GM12878 (cell line): ENCODE measurements around the gene IGLON5. TPM values are rescaled to one million over a fixed set of nuclear protein-coding genes. Genes with fewer than 3 reads are reported as not detected.

Experiments
- ATAC-seq: fragments of 200-7000 bp; cut with Tn5 transposase; 3 replicates; pipeline ENCODE4 v1.9.1; 2020; ENCODE audit warnings: mild to moderate bottlenecking, moderate library complexity
- BruUV-seq: library from RNA; stranded (reverse); fragments of 400-500 nt; replicated peaks from 2 replicates; lab custom pipeline; 2021; lab: Mats Ljungman, UMichigan
- CTCF ChIA-PET: fragments of 300-600 bp; sonication (Branson Sonifier 250); formaldehyde crosslinking; extraction: SDS; loops from one replicate; lab custom pipeline; 2021; ENCODE audit warnings: inconsistent platforms; lab: Yijun Ruan, JAX
- POLR2A ChIA-PET: fragments of 350-600 bp; formaldehyde crosslinking; extraction: SDS; loops from one replicate; lab custom pipeline; 2021; ENCODE audit warnings: inconsistent platforms; lab: Charles Lee
- RAD21 ChIA-PET: fragments of 300-600 bp; sonication (Branson Sonifier 250); formaldehyde crosslinking; loops from one replicate; lab custom pipeline; 2023; ENCODE audit warnings: antibody characterized with exemption; ENCODE audit not compliant: unreplicated experiment; lab: Charles Lee
- SMC1A ChIA-PET: fragments of 300-600 bp; sonication (Branson Sonifier 250); formaldehyde crosslinking; loops from one replicate; lab custom pipeline; 2023; ENCODE audit not compliant: unreplicated experiment, uncharacterized antibody; lab: Charles Lee
- DNase-seq: peaks from one replicate; pipeline ENCODE4 v3.0.0-alpha.2; 2011; ENCODE audit warnings: low read depth, low spot score
- FAIRE-seq: peaks from 3 replicates; lab custom pipeline; 2011; peaks lifted over from hg19 to GRCh38; lab: Jason Lieb, UNC
- H2AFZ ChIP-seq: 2 replicates; pipeline ENCODE4 v1.6.0; 2011; ENCODE audit warnings: low read depth, low read length, control low read depth; ENCODE audit not compliant: control insufficient read depth
- H3K27ac ChIP-seq: 2 replicates; pipeline ENCODE4 v1.5.1; 2011; ENCODE audit warnings: control low read depth; ENCODE audit not compliant: control insufficient read depth, insufficient read depth
- H3K27me3 ChIP-seq, 2 experiments: replicated peaks in 1 of 2; 2 replicates each; pipeline versions ENCODE4 v1.6.0 to v1.6.1; 2011; ENCODE audit warnings: low read length in 1 of 2; ENCODE audit not compliant: control insufficient read depth in 2 of 2, insufficient read depth in 2 of 2
- H3K36me3 ChIP-seq, 2 experiments: 2 replicates each; pipeline ENCODE4 v1.5.1; 2011; ENCODE audit warnings: low read length in 1 of 2; ENCODE audit not compliant: control insufficient read depth in 2 of 2, insufficient read depth in 2 of 2
- H3K4me1 ChIP-seq: 2 replicates; pipeline ENCODE4 v1.6.1; 2011; ENCODE audit warnings: mild to moderate bottlenecking, low read length, moderate library complexity, mixed read lengths; ENCODE audit not compliant: control insufficient read depth, insufficient read depth
- H3K4me2 ChIP-seq: 2 replicates; pipeline ENCODE4 v1.6.0; 2011; ENCODE audit warnings: control low read depth; ENCODE audit not compliant: control insufficient read depth, insufficient read depth
- H3K4me3 ChIP-seq: fragments of 200-600 bp; sonication (generic); 2 replicates; pipeline ENCODE4 v1.5.1; 2016
- H3K79me2 ChIP-seq: 2 replicates; pipeline ENCODE4 v1.6.0; 2011; ENCODE audit warnings: low read length; ENCODE audit not compliant: control insufficient read depth, insufficient read depth
- H3K9ac ChIP-seq: 2 replicates; pipeline ENCODE4 v1.8.0; 2011; ENCODE audit warnings: low read length, control low read depth, mixed read lengths; ENCODE audit not compliant: control insufficient read depth, insufficient read depth
- H3K9me3 ChIP-seq: replicated peaks from 3 replicates; pipeline ENCODE4 v1.5.1; 2011; ENCODE audit warnings: mild to moderate bottlenecking, low read length; ENCODE audit not compliant: control insufficient read depth, insufficient read depth
- H4K20me1 ChIP-seq: 2 replicates; pipeline ENCODE4 v1.6.0; 2011; ENCODE audit not compliant: control insufficient read depth, insufficient read depth
- BHLHE40 ChIP-seq, 2 experiments: fragments of 450-650 bp in 1 of 2; IDR thresholded peaks; 2 replicates each; pipeline ENCODE4 v1.6.1; 2011 to 2017; ENCODE audit warnings: low read depth in 2 of 2, borderline replicate concordance in 1 of 2, improper control_type of control experiment in 1 of 2, low read length in 1 of 2, mild to moderate bottlenecking in 1 of 2
- DPF2 ChIP-seq: fragments of 450-650 bp; IDR thresholded peaks from 2 replicates; pipeline ENCODE4 v1.6.1; 2017; ENCODE audit warnings: mild to moderate bottlenecking
- EGR1 ChIP-seq, 2 experiments: IDR thresholded peaks; 1 replicate in 1 of 2; 2 replicates in 1 of 2; pipeline ENCODE4 v1.6.1; 2011 to 2012; ENCODE audit warnings: low read depth in 2 of 2, low read length in 2 of 2, borderline replicate concordance in 1 of 2, mild to moderate bottlenecking in 1 of 2, moderate library complexity in 1 of 2
- GATAD2B ChIP-seq: fragments of 450-650 bp; conservative IDR thresholded peaks from 2 replicates; pipeline ENCODE4 v1.6.1; 2017; ENCODE audit warnings: low read depth, mild to moderate bottlenecking, moderate library complexity
- KDM1A ChIP-seq: fragments of 200-600 bp; sonication (generic); IDR thresholded peaks from 2 replicates; pipeline ENCODE4 v1.6.1; 2016; ENCODE audit warnings: borderline replicate concordance
- MEF2B ChIP-seq: fragments of 450-650 bp; IDR thresholded peaks from 2 replicates; pipeline ENCODE4 v1.6.1; 2018; ENCODE audit warnings: mild to moderate bottlenecking, moderate library complexity; ENCODE audit not compliant: partially characterized antibody, poor library complexity, severe bottlenecking
- POLR2A ChIP-seq: IDR thresholded peaks from 2 replicates; pipeline ENCODE4 v1.6.1; 2011; ENCODE audit warnings: low read depth, mild to moderate bottlenecking, low read length
- RUNX3 ChIP-seq: IDR thresholded peaks from 2 replicates; pipeline ENCODE4 v1.6.1; 2012; ENCODE audit warnings: low read length, inconsistent platforms
- SP1 ChIP-seq: IDR thresholded peaks from one replicate; pipeline ENCODE4 v1.6.1; 2011; ENCODE audit warnings: low read depth, low read length
- ZNF24 ChIP-seq: fragments of 450-650 bp; IDR thresholded peaks from 2 replicates; pipeline ENCODE4 v1.6.1; 2017; ENCODE audit warnings: antibody characterized with exemption, mild to moderate bottlenecking
- ZSCAN29 ChIP-seq: fragments of 450-650 bp; IDR thresholded peaks from 2 replicates; pipeline ENCODE4 v1.6.1; 2017; ENCODE audit warnings: mild to moderate bottlenecking, moderate library complexity
- WGBS: methylation state at CpG from one replicate; pipeline ENCODE4 v1.1.6; 2016; ENCODE audit warnings: low lambda C conversion rate; ENCODE audit not compliant: insufficient replicate concordance, insufficient coverage; ENCODE audit errors: missing lambda C conversion rate; 5-methylcytosine and 5-hydroxymethylcytosine counted together
- in situ Hi-C: fragments of 300-500 bp; cut with MboI; formaldehyde crosslinking; loops from 9 replicates; pipeline ENCODE4 v1.14.3; 2018; ENCODE audit warnings: mixed read lengths
- intact Hi-C: fragments of 100-400 bp; cut with micrococcal nuclease; formaldehyde crosslinking; loops from one replicate; pipeline ENCODE4 v1.14.2; 2022; ENCODE audit not compliant: unreplicated experiment
- polyA plus RNA-seq, 11 experiments: library from polyadenylated mRNA; depleted of rRNA in 4 of 11; unstranded in 6 of 11; stranded (reverse) in 5 of 11; fragments of >200 nt; fragmentation: Nextera tagmentation in 4 of 11; fragmentation: Illumina TruSeq in 1 of 11; extraction: Ambion mirVana in 4 of 11; extraction: Trizol in 1 of 11; gene quantifications; 1 replicate in 1 of 11; 2 replicates in 10 of 11; pipeline versions ENCODE4 v1.2.1 to v1.2.3, GENCODE V29; 2011 to 2016; ENCODE audit warnings: inconsistent platforms in 2 of 11, missing spikeins in 2 of 11, low read depth in 1 of 11
- total RNA-seq, 4 experiments: library from RNA; depleted of rRNA in 3 of 4; stranded (reverse); fragments of >200 nt in 3 of 4; fragmentation: Illumina TruSeq in 1 of 4; extraction: Trizol in 1 of 4; gene quantifications; 2 replicates each; pipeline versions ENCODE4 v1.2.1 to v1.2.3, GENCODE V29; 2013 to 2021
- TF ChIP-seq, protein P1 (sequence below): fragments of 150-350 bp; IDR thresholded peaks from 2 replicates; pipeline ENCODE4 v1.6.1; 2016; ENCODE audit warnings: low read depth, low read length
- TF ChIP-seq, protein P2 (sequence below): fragments of 450-650 bp; IDR thresholded peaks from 2 replicates; pipeline ENCODE4 v1.6.1; 2016; ENCODE audit warnings: mild to moderate bottlenecking, moderate library complexity, borderline replicate concordance

Gene IGLON5
- total and polyA plus RNA-seq, 10 of the 15 experiments (the other 5 are each of a cell fraction or from before 2014, with no cell fraction given) = not detected

DNA sequence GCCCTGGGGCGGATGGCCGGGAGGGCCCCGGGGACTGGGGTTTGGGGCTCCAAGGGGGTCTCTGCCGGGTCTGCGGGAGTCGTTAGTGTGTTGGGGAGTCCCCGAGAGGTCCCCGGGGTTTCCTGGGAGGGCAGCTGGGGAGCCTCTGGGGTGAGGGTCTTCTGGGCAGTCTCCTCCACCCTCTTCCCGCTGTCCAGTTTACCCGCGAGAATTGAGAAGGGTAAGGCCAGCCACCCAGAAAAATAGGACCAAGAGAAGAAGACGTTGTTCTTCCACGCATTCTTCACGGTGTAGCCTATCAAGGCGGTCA lies 55.8 kb downstream of the IGLON5 start (continued):
- TF ChIP-seq, protein P1, sequence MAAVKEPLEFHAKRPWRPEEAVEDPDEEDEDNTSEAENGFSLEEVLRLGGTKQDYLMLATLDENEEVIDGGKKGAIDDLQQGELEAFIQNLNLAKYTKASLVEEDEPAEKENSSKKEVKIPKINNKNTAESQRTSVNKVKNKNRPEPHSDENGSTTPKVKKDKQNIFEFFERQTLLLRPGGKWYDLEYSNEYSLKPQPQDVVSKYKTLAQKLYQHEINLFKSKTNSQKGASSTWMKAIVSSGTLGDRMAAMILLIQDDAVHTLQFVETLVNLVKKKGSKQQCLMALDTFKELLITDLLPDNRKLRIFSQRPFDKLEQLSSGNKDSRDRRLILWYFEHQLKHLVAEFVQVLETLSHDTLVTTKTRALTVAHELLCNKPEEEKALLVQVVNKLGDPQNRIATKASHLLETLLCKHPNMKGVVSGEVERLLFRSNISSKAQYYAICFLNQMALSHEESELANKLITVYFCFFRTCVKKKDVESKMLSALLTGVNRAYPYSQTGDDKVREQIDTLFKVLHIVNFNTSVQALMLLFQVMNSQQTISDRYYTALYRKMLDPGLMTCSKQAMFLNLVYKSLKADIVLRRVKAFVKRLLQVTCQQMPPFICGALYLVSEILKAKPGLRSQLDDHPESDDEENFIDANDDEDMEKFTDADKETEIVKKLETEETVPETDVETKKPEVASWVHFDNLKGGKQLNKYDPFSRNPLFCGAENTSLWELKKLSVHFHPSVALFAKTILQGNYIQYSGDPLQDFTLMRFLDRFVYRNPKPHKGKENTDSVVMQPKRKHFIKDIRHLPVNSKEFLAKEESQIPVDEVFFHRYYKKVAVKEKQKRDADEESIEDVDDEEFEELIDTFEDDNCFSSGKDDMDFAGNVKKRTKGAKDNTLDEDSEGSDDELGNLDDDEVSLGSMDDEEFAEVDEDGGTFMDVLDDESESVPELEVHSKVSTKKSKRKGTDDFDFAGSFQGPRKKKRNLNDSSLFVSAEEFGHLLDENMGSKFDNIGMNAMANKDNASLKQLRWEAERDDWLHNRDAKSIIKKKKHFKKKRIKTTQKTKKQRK = no peak
- TF ChIP-seq BHLHE40 (IDR thresholded peaks at IDR 0.05; ENCODE audit: borderline replicate concordance in 1 of 2, low read depth in 2 of 2, low read length in 1 of 2) = no peak
- TF ChIP-seq RUNX3 = 0 out of 2 replicates have a peak, but pooled peaks have one; percentile 27
- no peak for TF ChIP-seq KDM1A
- no peak for TF ChIP-seq EGR1 (IDR thresholded peaks at IDR 0.05; ENCODE audit: borderline replicate concordance in 1 of 2, low read depth in 2 of 2, low read length in 2 of 2)
- TF ChIP-seq POLR2A = 0 out of 2 replicates have a peak, but pooled peaks have one; percentile 9
- TF ChIP-seq SP1 = no peak

DNA sequence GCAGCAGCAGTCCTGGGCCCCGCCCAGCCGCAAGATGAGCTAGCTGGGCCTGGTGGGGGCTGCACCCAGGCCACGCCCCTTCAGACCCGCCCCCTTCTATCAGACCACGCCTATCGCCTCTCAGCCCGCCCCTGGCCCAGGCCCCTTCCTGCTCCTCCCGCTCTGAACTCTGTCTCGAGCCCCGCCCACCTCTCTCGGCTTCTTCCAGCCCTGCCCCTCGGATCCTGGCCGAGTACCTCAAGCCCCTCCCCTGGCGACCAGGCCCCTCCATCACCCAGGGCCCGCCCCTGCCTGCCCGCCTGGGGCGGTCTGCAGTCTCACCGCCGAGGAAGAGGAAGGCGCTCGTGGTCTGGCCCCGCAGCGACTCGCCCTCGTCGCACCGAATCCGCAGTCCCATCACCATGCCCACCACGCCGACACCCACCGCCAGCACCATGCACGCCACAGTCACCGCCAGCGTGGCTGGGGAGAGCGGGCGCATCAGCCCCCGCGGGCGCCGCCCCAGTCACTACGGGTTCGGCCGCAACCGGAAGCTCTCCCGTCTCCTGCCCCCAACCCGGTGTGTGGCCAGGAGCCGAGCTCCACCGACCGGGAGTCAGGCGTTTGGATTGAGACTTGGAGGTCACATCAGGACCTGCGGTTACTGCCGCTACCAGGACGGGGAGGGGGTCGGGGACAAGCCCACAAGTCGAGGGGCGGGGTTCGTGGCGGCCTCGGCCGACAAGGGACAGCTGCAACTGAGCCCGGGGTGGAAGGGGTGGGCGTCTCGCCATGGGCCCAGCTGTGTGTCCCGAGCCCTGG lies 56.3 kb downstream of the IGLON5 start:
- H3K4me3 ChIP-seq = peak overlapping the region; percentile 82
- ChIA-PET CTCF (interaction anchor here (0.6 to 2.4 kb wide), 8 partner anchors 8 to 73 kb away, joined by 3 to 12 read pairs (median 4); no protein-coding TSS in a partner anchor), RAD21 (interaction anchor here (0.5 to 2.3 kb wide), 7 partner anchors 8 to 49 kb away, joined by 3 to 34 read pairs (median 6); partner anchors contain the start of gene SIGLEC10), POLR2A (interaction anchor here (1.0 to 2.8 kb wide), 9 partner anchors 9 to 74 kb away, joined by 3 to 64 read pairs (median 7); partner anchors contain the start of genes C19orf84 and SIGLEC10), SMC1A (interaction anchor here (0.6 to 1.9 kb wide), 5 partner anchors 8 to 50 kb away, joined by 3 to 10 read pairs (median 5); partner anchors contain the start of gene SIGLEC10)
- H2AFZ ChIP-seq = peak overlapping the region; percentile 85
- DNase-seq (peak; percentile 96), FAIRE-seq (peak; percentile 95), ATAC-seq (peak; percentile 88)
- no peaks in the 10 kb centered on the region for H3K27me3 ChIP-seq
- H3K9ac ChIP-seq = peak overlapping the region; percentile 80
- no peaks in the 10 kb centered on the region for H3K36me3 ChIP-seq
- H3K79me2 ChIP-seq = peaks cover 18% of the 10 kb centered on the region
- H3K27ac ChIP-seq = peak overlapping the region; percentile 56
- in situ Hi-C loops (loop anchor here (10.0 to 25.0 kb wide), 2 partner anchors 553 to 1030 kb away; partner anchors contain the start of gene KCNC3), intact Hi-C loops (loop anchor here (1.0 to 2.0 kb wide), 2 partner anchors 27 to 29 kb away; no protein-coding TSS in a partner anchor)
- no peaks in the 10 kb centered on the region for H3K9me3 ChIP-seq
- H3K4me2 ChIP-seq = peak overlapping the region; percentile 89
- BruUV-seq = TSS peak; percentile 91
- 1% methylated on average over 53 of the region's 64 CpGs for WGBS
- no peaks in the 10 kb centered on the region for H4K20me1 ChIP-seq
- peaks cover 24% of the 10 kb centered on the region for H3K4me1 ChIP-seq
- TF ChIP-seq ZNF24 (no peak), GATAD2B (peak; percentile 87; the same call in 1 of the 2 replicates), DPF2 (peak; percentile 80), MEF2B (no peak), ZSCAN29 (no peak)
- TF ChIP-seq, protein P2, sequence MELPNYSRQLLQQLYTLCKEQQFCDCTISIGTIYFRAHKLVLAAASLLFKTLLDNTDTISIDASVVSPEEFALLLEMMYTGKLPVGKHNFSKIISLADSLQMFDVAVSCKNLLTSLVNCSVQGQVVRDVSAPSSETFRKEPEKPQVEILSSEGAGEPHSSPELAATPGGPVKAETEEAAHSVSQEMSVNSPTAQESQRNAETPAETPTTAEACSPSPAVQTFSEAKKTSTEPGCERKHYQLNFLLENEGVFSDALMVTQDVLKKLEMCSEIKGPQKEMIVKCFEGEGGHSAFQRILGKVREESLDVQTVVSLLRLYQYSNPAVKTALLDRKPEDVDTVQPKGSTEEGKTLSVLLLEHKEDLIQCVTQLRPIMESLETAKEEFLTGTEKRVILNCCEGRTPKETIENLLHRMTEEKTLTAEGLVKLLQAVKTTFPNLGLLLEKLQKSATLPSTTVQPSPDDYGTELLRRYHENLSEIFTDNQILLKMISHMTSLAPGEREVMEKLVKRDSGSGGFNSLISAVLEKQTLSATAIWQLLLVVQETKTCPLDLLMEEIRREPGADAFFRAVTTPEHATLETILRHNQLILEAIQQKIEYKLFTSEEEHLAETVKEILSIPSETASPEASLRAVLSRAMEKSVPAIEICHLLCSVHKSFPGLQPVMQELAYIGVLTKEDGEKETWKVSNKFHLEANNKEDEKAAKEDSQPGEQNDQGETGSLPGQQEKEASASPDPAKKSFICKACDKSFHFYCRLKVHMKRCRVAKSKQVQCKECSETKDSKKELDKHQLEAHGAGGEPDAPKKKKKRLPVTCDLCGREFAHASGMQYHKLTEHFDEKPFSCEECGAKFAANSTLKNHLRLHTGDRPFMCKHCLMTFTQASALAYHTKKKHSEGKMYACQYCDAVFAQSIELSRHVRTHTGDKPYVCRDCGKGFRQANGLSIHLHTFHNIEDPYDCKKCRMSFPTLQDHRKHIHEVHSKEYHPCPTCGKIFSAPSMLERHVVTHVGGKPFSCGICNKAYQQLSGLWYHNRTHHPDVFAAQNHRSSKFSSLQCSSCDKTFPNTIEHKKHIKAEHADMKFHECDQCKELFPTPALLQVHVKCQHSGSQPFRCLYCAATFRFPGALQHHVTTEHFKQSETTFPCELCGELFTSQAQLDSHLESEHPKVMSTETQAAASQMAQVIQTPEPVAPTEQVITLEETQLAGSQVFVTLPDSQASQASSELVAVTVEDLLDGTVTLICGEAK = no peak; the same call in 1 of the 2 replicates
